HepG2 (cell line): ENCODE data around the gene WDR26. TPM values are rescaled to one million over a fixed set of nuclear protein-coding genes. Genes with fewer than 3 reads are reported as not detected.

Experiments used
- ATAC-seq: fragments of 200-7000 bp; cut with Tn5 transposase; 3 replicates; pipeline ENCODE4 v1.9.1; 2020; ENCODE audit warnings: mild to moderate bottlenecking, moderate library complexity
- BruUV-seq: library from RNA; stranded (reverse); fragments of 400-500 nt; replicated peaks from 2 replicates; lab custom pipeline; 2021; lab: Mats Ljungman, UMichigan
- CTCF ChIA-PET: fragments of 300-600 bp; formaldehyde crosslinking; extraction: SDS; loops from one replicate; lab custom pipeline; 2021; ENCODE audit warnings: low total read pairs, inconsistent platforms, low intra/inter-chr PET ratio; lab: Yijun Ruan, JAX
- POLR2A ChIA-PET: fragments of 350-600 bp; sonication (Branson Sonifier 250); formaldehyde crosslinking; loops from one replicate; lab custom pipeline; 2020; ENCODE audit warnings: antibody characterized with exemption, inconsistent platforms; lab: Yijun Ruan, JAX
- DNase-seq: peaks from one replicate; pipeline ENCODE4 v3.0.0-alpha.2; 2015; ENCODE audit warnings: low spot score
- FAIRE-seq: peaks from 3 replicates; lab custom pipeline; 2011; peaks lifted over from hg19 to GRCh38; lab: Jason Lieb, UNC
- H2AFZ ChIP-seq: one replicate; pipeline ENCODE4 v1.6.1; 2011; ENCODE audit warnings: low read length, inconsistent platforms
- H3K27ac ChIP-seq: fragments of 300-600 bp; 3 replicates; pipeline ENCODE4 v1.8.0; 2011; ENCODE audit warnings: mixed run types, mild to moderate bottlenecking, mixed read lengths, low read length, inconsistent platforms; ENCODE audit not compliant: insufficient read depth; ENCODE audit errors: extremely low read length
- H3K27me3 ChIP-seq, 2 experiments: fragments of 200-600 bp in 1 of 2; 2 replicates in 1 of 2; 3 replicates in 1 of 2; pipeline versions ENCODE4 v1.6.0 to v1.8.0; 2011; ENCODE audit warnings: low read length in 2 of 2, mild to moderate bottlenecking in 2 of 2, moderate library complexity in 2 of 2, inconsistent platforms in 1 of 2; ENCODE audit not compliant: insufficient read depth in 2 of 2, control insufficient read depth in 1 of 2
- H3K36me3 ChIP-seq, 2 experiments: fragments of 200-600 bp in 1 of 2; replicated peaks in 1 of 2; 2 replicates in 1 of 2; 3 replicates in 1 of 2; pipeline versions ENCODE4 v1.5.1 to v1.8.0; 2011; ENCODE audit warnings: low read length in 2 of 2, inconsistent platforms in 1 of 2; ENCODE audit not compliant: insufficient read depth in 2 of 2, control insufficient read depth in 1 of 2
- H3K4me1 ChIP-seq: 2 replicates; pipeline ENCODE4 v1.5.1; 2012; ENCODE audit warnings: low read length, inconsistent platforms; ENCODE audit not compliant: insufficient read depth
- H3K4me2 ChIP-seq: 2 replicates; pipeline ENCODE4 v1.6.0; 2011; ENCODE audit warnings: low read depth, low read length, inconsistent platforms
- H3K4me3 ChIP-seq, 3 experiments: fragments of 200-600 bp in 1 of 3; sonication (generic), shearing (Covaris generic) in 1 of 3; replicated peaks in 1 of 3; 2 replicates each; pipeline ENCODE4 v1.5.1; 2011 to 2016; ENCODE audit warnings: low read length in 3 of 3, inconsistent platforms in 2 of 3, low read depth in 2 of 3, mild to moderate bottlenecking in 2 of 3, control low read depth in 1 of 3, mixed read lengths in 1 of 3; ENCODE audit not compliant: insufficient read depth in 1 of 3
- H3K79me2 ChIP-seq: one replicate; pipeline ENCODE4 v1.6.1; 2011; ENCODE audit warnings: low read length, inconsistent platforms; ENCODE audit not compliant: insufficient read depth
- H3K9ac ChIP-seq: 2 replicates; pipeline ENCODE4 v1.6.0; 2011; ENCODE audit warnings: mild to moderate bottlenecking, low read depth, low read length, inconsistent platforms; ENCODE audit not compliant: insufficient read depth
- H3K9me3 ChIP-seq: 2 replicates; pipeline ENCODE4 v1.5.1; 2012; ENCODE audit warnings: mild to moderate bottlenecking, low read length
- H4K20me1 ChIP-seq: 2 replicates; pipeline ENCODE4 v1.6.0; 2011; ENCODE audit warnings: inconsistent platforms, mild to moderate bottlenecking, low read length, moderate library complexity; ENCODE audit not compliant: insufficient read depth
- ARHGAP35 ChIP-seq: sonication (generic); formaldehyde crosslinking; IDR thresholded peaks from 2 replicates; pipeline ENCODE4 v1.9.0; 2022; ENCODE audit warnings: mild to moderate bottlenecking, inconsistent platforms, moderate library complexity, missing genetic modification reagents, borderline replicate concordance
- BCL3 ChIP-seq: sonication (generic); formaldehyde crosslinking; IDR thresholded peaks from 2 replicates; pipeline ENCODE4 v1.5.1; 2020; ENCODE audit warnings: mild to moderate bottlenecking, missing genetic modification reagents, moderate library complexity
- FOXA3 ChIP-seq: IDR thresholded peaks from 2 replicates; pipeline ENCODE4 v1.6.1; 2016; ENCODE audit warnings: missing genetic modification reagents, missing compliant biosample characterization
- HIVEP1 ChIP-seq: sonication (generic); formaldehyde crosslinking; IDR thresholded peaks from 2 replicates; pipeline ENCODE4 v1.4.0; 2020; ENCODE audit warnings: mild to moderate bottlenecking, missing genetic modification reagents
- KDM1A ChIP-seq: IDR thresholded peaks from 2 replicates; pipeline ENCODE4 v1.6.1; 2016; ENCODE audit warnings: missing compliant biosample characterization
- SP140L ChIP-seq: sonication (generic); formaldehyde crosslinking; IDR thresholded peaks from 2 replicates; pipeline ENCODE4 v1.4.0; 2020; ENCODE audit warnings: missing genetic modification reagents, borderline replicate concordance
- SRF ChIP-seq: IDR thresholded peaks from 2 replicates; pipeline ENCODE4 v1.6.1; 2011; ENCODE audit warnings: mild to moderate bottlenecking, low read depth, low read length, moderate library complexity
- YY1 ChIP-seq: IDR thresholded peaks from 2 replicates; pipeline ENCODE4 v1.6.1; 2011; ENCODE audit warnings: low read length, low read depth, moderate library complexity, mild to moderate bottlenecking; ENCODE audit not compliant: insufficient read depth, insufficient replicate concordance
- ZNF382 ChIP-seq: sonication (generic); formaldehyde crosslinking; IDR thresholded peaks from 2 replicates; pipeline ENCODE4 v1.5.0; 2020; ENCODE audit warnings: missing genetic modification reagents, mild to moderate bottlenecking, borderline replicate concordance
- ZNF605 ChIP-seq: sonication (generic); formaldehyde crosslinking; IDR thresholded peaks from 2 replicates; pipeline ENCODE4 v1.8.0; 2022; ENCODE audit warnings: mild to moderate bottlenecking, missing genetic modification reagents
- ZNF678 ChIP-seq: sonication (generic); formaldehyde crosslinking; IDR thresholded peaks from 2 replicates; pipeline ENCODE4 v1.4.0; 2020; ENCODE audit warnings: mild to moderate bottlenecking, missing genetic modification reagents
- ZNF879 ChIP-seq: sonication (generic); formaldehyde crosslinking; IDR thresholded peaks from 2 replicates; pipeline ENCODE4 v1.8.1; 2023; ENCODE audit warnings: missing genetic modification reagents
- WGBS: methylation state at CpG from one replicate; pipeline ENCODE4 v1.1.6; 2017; ENCODE audit warnings: low lambda C conversion rate; 5-methylcytosine and 5-hydroxymethylcytosine counted together
- in situ Hi-C: cut with HindIII; loops from 2 replicates; pipeline ENCODE4 v1.10.0; 2017; ENCODE audit warnings: low pct_unique_long_range_greater_than_20kb; ENCODE audit not compliant: extremely low pct_ligation_motif_present
- intact Hi-C: fragments of 100-400 bp; cut with micrococcal nuclease; formaldehyde crosslinking; loops from one replicate; pipeline ENCODE4 v1.10.0; 2022; ENCODE audit not compliant: unreplicated experiment
- polyA plus RNA-seq, 8 experiments: library from polyadenylated mRNA; depleted of rRNA in 3 of 8; stranded (reverse) in 7 of 8; unstranded in 1 of 8; fragments of >200 nt; fragmentation: Illumina TruSeq in 4 of 8; extraction: Trizol in 4 of 8; gene quantifications; 2 replicates each; pipeline versions ENCODE4 v1.2.1 to v1.2.3, GENCODE V29; 2011 to 2016; ENCODE audit warnings: low read depth in 4 of 8, missing spikeins in 1 of 8, mixed read lengths in 1 of 8; ENCODE audit not compliant: insufficient read depth in 1 of 8
- total RNA-seq, 5 experiments: library from RNA; depleted of rRNA; stranded (reverse); fragments of >200 nt; fragmentation: Illumina TruSeq; extraction: Trizol; gene quantifications; 2 replicates each; pipeline ENCODE4 v1.2.3, GENCODE V29; 2016; ENCODE audit warnings: low read depth in 1 of 5
- TF ChIP-seq, protein P1 (sequence below): sonication (generic); formaldehyde crosslinking; IDR thresholded peaks from 2 replicates; pipeline ENCODE4 v1.9.0; 2021; ENCODE audit warnings: mild to moderate bottlenecking, missing genetic modification reagents
- TF ChIP-seq, protein P2 (sequence below): sonication (generic); formaldehyde crosslinking; IDR thresholded peaks from 2 replicates; pipeline ENCODE4; 2020; ENCODE audit warnings: missing genetic modification reagents, mild to moderate bottlenecking, borderline replicate concordance

The WDR26 gene
- total and polyA plus RNA-seq, 2 of the 13 experiments (the other 11 are each of a cell fraction or from before 2014, with no cell fraction given) = 13.2 to 23.7 TPM

- ATAC-seq (no peak), DNase-seq (no peak), FAIRE-seq (no peak)
- Histone ChIP-seq H3K4me1 (no peaks in the 10 kb centered on the region), H2AFZ (no peak overlapping the region), H4K20me1 (no peaks in the 10 kb centered on the region), H3K27me3 (no peaks in the 10 kb centered on the region), H3K79me2 (no peaks in the 10 kb centered on the region), H3K9me3 (no peaks in the 10 kb centered on the region), H3K36me3 (peaks cover 11 to 64% of the 10 kb centered on the region in 2 experiments), H3K9ac (no peak overlapping the region), H3K4me3 (no peak overlapping the region), H3K4me2 (no peak overlapping the region), H3K27ac (no peak overlapping the region)
- 97% methylated on average over 7 of the region's 7 CpGs for WGBS
- in situ Hi-C loops (no loop called here), intact Hi-C loops (no loop called here)
- ChIA-PET POLR2A (no interaction called here), CTCF (no interaction called here)
- BruUV-seq = no TSS peak
- TF ChIP-seq ZNF678 (no peak), SP140L (CRISPR knock-in tag) (no peak), FOXA3 (no peak), KDM1A (no peak), ZNF605 (CRISPR knock-in tag) (no peak), ZNF879 (CRISPR knock-in tag) (no peak), ZNF382 (no peak), SRF (no peak), HIVEP1 (no peak), ARHGAP35 (no peak), BCL3 (CRISPR knock-in tag) (no peak), YY1 (no peak)
- TF ChIP-seq, protein P1, sequence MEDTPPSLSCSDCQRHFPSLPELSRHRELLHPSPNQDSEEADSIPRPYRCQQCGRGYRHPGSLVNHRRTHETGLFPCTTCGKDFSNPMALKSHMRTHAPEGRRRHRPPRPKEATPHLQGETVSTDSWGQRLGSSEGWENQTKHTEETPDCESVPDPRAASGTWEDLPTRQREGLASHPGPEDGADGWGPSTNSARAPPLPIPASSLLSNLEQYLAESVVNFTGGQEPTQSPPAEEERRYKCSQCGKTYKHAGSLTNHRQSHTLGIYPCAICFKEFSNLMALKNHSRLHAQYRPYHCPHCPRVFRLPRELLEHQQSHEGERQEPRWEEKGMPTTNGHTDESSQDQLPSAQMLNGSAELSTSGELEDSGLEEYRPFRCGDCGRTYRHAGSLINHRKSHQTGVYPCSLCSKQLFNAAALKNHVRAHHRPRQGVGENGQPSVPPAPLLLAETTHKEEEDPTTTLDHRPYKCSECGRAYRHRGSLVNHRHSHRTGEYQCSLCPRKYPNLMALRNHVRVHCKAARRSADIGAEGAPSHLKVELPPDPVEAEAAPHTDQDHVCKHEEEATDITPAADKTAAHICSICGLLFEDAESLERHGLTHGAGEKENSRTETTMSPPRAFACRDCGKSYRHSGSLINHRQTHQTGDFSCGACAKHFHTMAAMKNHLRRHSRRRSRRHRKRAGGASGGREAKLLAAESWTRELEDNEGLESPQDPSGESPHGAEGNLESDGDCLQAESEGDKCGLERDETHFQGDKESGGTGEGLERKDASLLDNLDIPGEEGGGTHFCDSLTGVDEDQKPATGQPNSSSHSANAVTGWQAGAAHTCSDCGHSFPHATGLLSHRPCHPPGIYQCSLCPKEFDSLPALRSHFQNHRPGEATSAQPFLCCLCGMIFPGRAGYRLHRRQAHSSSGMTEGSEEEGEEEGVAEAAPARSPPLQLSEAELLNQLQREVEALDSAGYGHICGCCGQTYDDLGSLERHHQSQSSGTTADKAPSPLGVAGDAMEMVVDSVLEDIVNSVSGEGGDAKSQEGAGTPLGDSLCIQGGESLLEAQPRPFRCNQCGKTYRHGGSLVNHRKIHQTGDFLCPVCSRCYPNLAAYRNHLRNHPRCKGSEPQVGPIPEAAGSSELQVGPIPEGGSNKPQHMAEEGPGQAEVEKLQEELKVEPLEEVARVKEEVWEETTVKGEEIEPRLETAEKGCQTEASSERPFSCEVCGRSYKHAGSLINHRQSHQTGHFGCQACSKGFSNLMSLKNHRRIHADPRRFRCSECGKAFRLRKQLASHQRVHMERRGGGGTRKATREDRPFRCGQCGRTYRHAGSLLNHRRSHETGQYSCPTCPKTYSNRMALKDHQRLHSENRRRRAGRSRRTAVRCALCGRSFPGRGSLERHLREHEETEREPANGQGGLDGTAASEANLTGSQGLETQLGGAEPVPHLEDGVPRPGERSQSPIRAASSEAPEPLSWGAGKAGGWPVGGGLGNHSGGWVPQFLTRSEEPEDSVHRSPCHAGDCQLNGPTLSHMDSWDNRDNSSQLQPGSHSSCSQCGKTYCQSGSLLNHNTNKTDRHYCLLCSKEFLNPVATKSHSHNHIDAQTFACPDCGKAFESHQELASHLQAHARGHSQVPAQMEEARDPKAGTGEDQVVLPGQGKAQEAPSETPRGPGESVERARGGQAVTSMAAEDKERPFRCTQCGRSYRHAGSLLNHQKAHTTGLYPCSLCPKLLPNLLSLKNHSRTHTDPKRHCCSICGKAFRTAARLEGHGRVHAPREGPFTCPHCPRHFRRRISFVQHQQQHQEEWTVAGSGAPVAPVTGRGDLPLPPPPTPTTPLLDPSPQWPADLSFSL (CRISPR knock-in tag) = no peak
- TF ChIP-seq, protein P2, sequence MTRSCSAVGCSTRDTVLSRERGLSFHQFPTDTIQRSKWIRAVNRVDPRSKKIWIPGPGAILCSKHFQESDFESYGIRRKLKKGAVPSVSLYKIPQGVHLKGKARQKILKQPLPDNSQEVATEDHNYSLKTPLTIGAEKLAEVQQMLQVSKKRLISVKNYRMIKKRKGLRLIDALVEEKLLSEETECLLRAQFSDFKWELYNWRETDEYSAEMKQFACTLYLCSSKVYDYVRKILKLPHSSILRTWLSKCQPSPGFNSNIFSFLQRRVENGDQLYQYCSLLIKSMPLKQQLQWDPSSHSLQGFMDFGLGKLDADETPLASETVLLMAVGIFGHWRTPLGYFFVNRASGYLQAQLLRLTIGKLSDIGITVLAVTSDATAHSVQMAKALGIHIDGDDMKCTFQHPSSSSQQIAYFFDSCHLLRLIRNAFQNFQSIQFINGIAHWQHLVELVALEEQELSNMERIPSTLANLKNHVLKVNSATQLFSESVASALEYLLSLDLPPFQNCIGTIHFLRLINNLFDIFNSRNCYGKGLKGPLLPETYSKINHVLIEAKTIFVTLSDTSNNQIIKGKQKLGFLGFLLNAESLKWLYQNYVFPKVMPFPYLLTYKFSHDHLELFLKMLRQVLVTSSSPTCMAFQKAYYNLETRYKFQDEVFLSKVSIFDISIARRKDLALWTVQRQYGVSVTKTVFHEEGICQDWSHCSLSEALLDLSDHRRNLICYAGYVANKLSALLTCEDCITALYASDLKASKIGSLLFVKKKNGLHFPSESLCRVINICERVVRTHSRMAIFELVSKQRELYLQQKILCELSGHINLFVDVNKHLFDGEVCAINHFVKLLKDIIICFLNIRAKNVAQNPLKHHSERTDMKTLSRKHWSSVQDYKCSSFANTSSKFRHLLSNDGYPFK (CRISPR knock-in tag) = no peak
Measured at GRCh38 chr1:224407571-224408293, 26.9 kb downstream of the WDR26 start.
